ENCODE measurements around the gene CHIT1.

Gene CHIT1

GRCh38 chr1:203214871-203215270 lies 14.6 kb downstream of the CHIT1 start:
- Histone ChIP-seq H3K9me3 (ENCODE audit: insufficient read depth, low read depth, low read length) (no peaks in the 10 kb centered on the region), H3K4me3 (ENCODE audit: low read length) (no peak overlapping the region), H3K27ac (ENCODE audit: low read depth, low read length) (no peak overlapping the region), H3K36me3 (ENCODE audit: insufficient read depth, low read length) (no peaks in the 10 kb centered on the region), H3K9ac (ENCODE audit: low read depth, low read length) (no peak overlapping the region), H3K27me3 (ENCODE audit: insufficient read depth, low read length) (no peaks in the 10 kb centered on the region), H3K4me1 (ENCODE audit: insufficient read depth, low read length) (peaks cover 15% of the 10 kb centered on the region)
- WGBS: 93% methylated on average over 7 of the region's 7 CpGs

GRCh38 chr1:203213126-203213525 lies 16.3 kb downstream of the CHIT1 start:
- Histone ChIP-seq H3K4me1 (ENCODE audit: insufficient read depth, low read length) (peaks cover 15% of the 10 kb centered on the region), H3K36me3 (ENCODE audit: insufficient read depth, low read length) (no peaks in the 10 kb centered on the region), H3K4me3 (ENCODE audit: low read length) (no peak overlapping the region), H3K27me3 (ENCODE audit: insufficient read depth, low read length) (no peaks in the 10 kb centered on the region), H3K9ac (ENCODE audit: low read depth, low read length) (no peak overlapping the region), H3K9me3 (ENCODE audit: insufficient read depth, low read depth, low read length) (no peaks in the 10 kb centered on the region), H3K27ac (ENCODE audit: low read depth, low read length) (no peak overlapping the region)
- 88% methylated on average over 6 of the region's 6 CpGs for WGBS

- 94% methylated on average over 3 of the region's 3 CpGs for WGBS
- H3K9ac ChIP-seq (ENCODE audit: low read depth, low read length): no peak overlapping the region
- no peaks in the 10 kb centered on the region for H3K27me3 ChIP-seq (ENCODE audit: insufficient read depth, low read length)
Observed at GRCh38 chr1:203211812-203212211, 17.7 kb downstream of the CHIT1 start.

GRCh38 chr1:203210988-203211387 lies 18.5 kb downstream of the CHIT1 start:
- Histone ChIP-seq H3K27ac (ENCODE audit: low read depth, low read length) (no peak overlapping the region), H3K9me3 (ENCODE audit: insufficient read depth, low read depth, low read length) (no peaks in the 10 kb centered on the region), H3K4me3 (ENCODE audit: low read length) (no peak overlapping the region), H3K27me3 (ENCODE audit: insufficient read depth, low read length) (no peaks in the 10 kb centered on the region), H3K9ac (ENCODE audit: low read depth, low read length) (no peak overlapping the region), H3K4me1 (ENCODE audit: insufficient read depth, low read length) (peaks cover 3% of the 10 kb centered on the region), H3K36me3 (ENCODE audit: insufficient read depth, low read length) (no peaks in the 10 kb centered on the region)

More at GRCh38 chr1:203211812-203212211, 17.7 kb downstream of the CHIT1 start:
- Histone ChIP-seq H3K27ac (ENCODE audit: low read depth, low read length) (no peak overlapping the region), H3K4me3 (ENCODE audit: low read length) (no peak overlapping the region), H3K36me3 (ENCODE audit: insufficient read depth, low read length) (no peaks in the 10 kb centered on the region), H3K9me3 (ENCODE audit: insufficient read depth, low read depth, low read length) (no peaks in the 10 kb centered on the region), H3K4me1 (ENCODE audit: insufficient read depth, low read length) (peaks cover 8% of the 10 kb centered on the region)

GRCh38 chr1:203210350-203210749 lies 19.1 kb downstream of the CHIT1 start:
- Histone ChIP-seq H3K4me3 (ENCODE audit: low read length) (no peak overlapping the region), H3K9ac (ENCODE audit: low read depth, low read length) (no peak overlapping the region), H3K36me3 (ENCODE audit: insufficient read depth, low read length) (no peaks in the 10 kb centered on the region), H3K27ac (ENCODE audit: low read depth, low read length) (no peak overlapping the region), H3K9me3 (ENCODE audit: insufficient read depth, low read depth, low read length) (no peaks in the 10 kb centered on the region), H3K4me1 (ENCODE audit: insufficient read depth, low read length) (no peaks in the 10 kb centered on the region), H3K27me3 (ENCODE audit: insufficient read depth, low read length) (no peaks in the 10 kb centered on the region)

GRCh38 chr1:203208181-203208580 lies 21.3 kb downstream of the CHIT1 start:
- Histone ChIP-seq H3K4me1 (ENCODE audit: insufficient read depth, low read length) (no peaks in the 10 kb centered on the region), H3K4me3 (ENCODE audit: low read length) (no peak overlapping the region), H3K27ac (ENCODE audit: low read depth, low read length) (no peak overlapping the region), H3K9me3 (ENCODE audit: insufficient read depth, low read depth, low read length) (no peaks in the 10 kb centered on the region), H3K36me3 (ENCODE audit: insufficient read depth, low read length) (no peaks in the 10 kb centered on the region), H3K27me3 (ENCODE audit: insufficient read depth, low read length) (no peaks in the 10 kb centered on the region), H3K9ac (ENCODE audit: low read depth, low read length) (no peak overlapping the region)
- 89% methylated on average over 1 of the region's 1 CpG for WGBS

- H3K4me1 ChIP-seq (ENCODE audit: insufficient read depth, low read length): no peaks in the 10 kb centered on the region
- H3K27ac ChIP-seq (ENCODE audit: low read depth, low read length): no peak overlapping the region
- WGBS: 89% methylated on average over 2 of the region's 2 CpGs
Observed at GRCh38 chr1:203207751-203208150, 21.7 kb downstream of the CHIT1 start.

GRCh38 chr1:203206129-203206687 lies 23.3 kb downstream of the CHIT1 start:
- Histone ChIP-seq H3K4me3 (ENCODE audit: low read length) (no peak overlapping the region), H3K9ac (ENCODE audit: low read depth, low read length) (no peak overlapping the region), H3K27ac (ENCODE audit: low read depth, low read length) (no peak overlapping the region), H3K27me3 (ENCODE audit: insufficient read depth, low read length) (no peaks in the 10 kb centered on the region), H3K4me1 (ENCODE audit: insufficient read depth, low read length) (no peaks in the 10 kb centered on the region), H3K36me3 (ENCODE audit: insufficient read depth, low read length) (no peaks in the 10 kb centered on the region), H3K9me3 (ENCODE audit: insufficient read depth, low read depth, low read length) (no peaks in the 10 kb centered on the region)
- 94% methylated on average over 3 of the region's 5 CpGs for WGBS

More at GRCh38 chr1:203207751-203208150, 21.7 kb downstream of the CHIT1 start:
- Histone ChIP-seq H3K36me3 (ENCODE audit: insufficient read depth, low read length) (no peaks in the 10 kb centered on the region), H3K27me3 (ENCODE audit: insufficient read depth, low read length) (no peaks in the 10 kb centered on the region), H3K9me3 (ENCODE audit: insufficient read depth, low read depth, low read length) (no peaks in the 10 kb centered on the region), H3K9ac (ENCODE audit: low read depth, low read length) (no peak overlapping the region), H3K4me3 (ENCODE audit: low read length) (no peak overlapping the region)

GRCh38 chr1:203204756-203205155 lies 24.7 kb downstream of the CHIT1 start:
- Histone ChIP-seq H3K27ac (ENCODE audit: low read depth, low read length) (no peak overlapping the region), H3K9me3 (ENCODE audit: insufficient read depth, low read depth, low read length) (no peaks in the 10 kb centered on the region), H3K4me3 (ENCODE audit: low read length) (no peak overlapping the region), H3K27me3 (ENCODE audit: insufficient read depth, low read length) (no peaks in the 10 kb centered on the region), H3K36me3 (ENCODE audit: insufficient read depth, low read length) (no peaks in the 10 kb centered on the region), H3K9ac (ENCODE audit: low read depth, low read length) (no peak overlapping the region), H3K4me1 (ENCODE audit: insufficient read depth, low read length) (no peaks in the 10 kb centered on the region)
- 87% methylated on average over 2 of the region's 2 CpGs for WGBS

- no peaks in the 10 kb centered on the region for H3K9me3 ChIP-seq (ENCODE audit: insufficient read depth, low read depth, low read length)
- no peaks in the 10 kb centered on the region for H3K27me3 ChIP-seq (ENCODE audit: insufficient read depth, low read length)
- 91% methylated on average over 15 of the region's 15 CpGs for WGBS
- no peaks in the 10 kb centered on the region for H3K4me1 ChIP-seq (ENCODE audit: insufficient read depth, low read length)
- no peak overlapping the region for H3K9ac ChIP-seq (ENCODE audit: low read depth, low read length)
- no peaks in the 10 kb centered on the region for H3K36me3 ChIP-seq (ENCODE audit: insufficient read depth, low read length)
- H3K4me3 ChIP-seq (ENCODE audit: low read length): no peak overlapping the region
- H3K27ac ChIP-seq (ENCODE audit: low read depth, low read length): no peak overlapping the region
Observed at GRCh38 chr1:203202431-203203245, 26.8 kb downstream of the CHIT1 start.

GRCh38 chr1:203201516-203202205 lies 27.8 kb downstream of the CHIT1 start:
- no peaks in the 10 kb centered on the region for H3K36me3 ChIP-seq (ENCODE audit: insufficient read depth, low read length)
- no peaks in the 10 kb centered on the region for H3K27me3 ChIP-seq (ENCODE audit: insufficient read depth, low read length)
- H3K4me3 ChIP-seq (ENCODE audit: low read length): no peak overlapping the region
- H3K9me3 ChIP-seq (ENCODE audit: insufficient read depth, low read depth, low read length): no peaks in the 10 kb centered on the region
- H3K27ac ChIP-seq (ENCODE audit: low read depth, low read length): no peak overlapping the region
- WGBS: 89% methylated on average over 10 of the region's 10 CpGs
- no peaks in the 10 kb centered on the region; the same call in 1 of the 2 replicates for H3K4me1 ChIP-seq (ENCODE audit: insufficient read depth, low read length)
- H3K9ac ChIP-seq (ENCODE audit: low read depth, low read length): no peak overlapping the region

All from HUES64 (cell line).